Pulmonary artery endothelial cell (primary cell): ENCODE data around the gene SLC9A7. TPM values are rescaled to one million over a fixed set of nuclear protein-coding genes. Genes with fewer than 3 reads are reported as not detected.

Experiments used
- DNase-seq: peaks from one replicate; pipeline ENCODE4 v3.0.0-alpha.2; 2011; ENCODE audit warnings: low read depth, low spot score
- total RNA-seq: library from RNA; depleted of rRNA; stranded (reverse); fragments of >200 nt; gene quantifications from 2 replicates; pipeline ENCODE4 v1.2.3, GENCODE V29; 2014

Gene SLC9A7
- total RNA-seq, 1 donor from 2014 or later, result 35.6 TPM

DNA sequence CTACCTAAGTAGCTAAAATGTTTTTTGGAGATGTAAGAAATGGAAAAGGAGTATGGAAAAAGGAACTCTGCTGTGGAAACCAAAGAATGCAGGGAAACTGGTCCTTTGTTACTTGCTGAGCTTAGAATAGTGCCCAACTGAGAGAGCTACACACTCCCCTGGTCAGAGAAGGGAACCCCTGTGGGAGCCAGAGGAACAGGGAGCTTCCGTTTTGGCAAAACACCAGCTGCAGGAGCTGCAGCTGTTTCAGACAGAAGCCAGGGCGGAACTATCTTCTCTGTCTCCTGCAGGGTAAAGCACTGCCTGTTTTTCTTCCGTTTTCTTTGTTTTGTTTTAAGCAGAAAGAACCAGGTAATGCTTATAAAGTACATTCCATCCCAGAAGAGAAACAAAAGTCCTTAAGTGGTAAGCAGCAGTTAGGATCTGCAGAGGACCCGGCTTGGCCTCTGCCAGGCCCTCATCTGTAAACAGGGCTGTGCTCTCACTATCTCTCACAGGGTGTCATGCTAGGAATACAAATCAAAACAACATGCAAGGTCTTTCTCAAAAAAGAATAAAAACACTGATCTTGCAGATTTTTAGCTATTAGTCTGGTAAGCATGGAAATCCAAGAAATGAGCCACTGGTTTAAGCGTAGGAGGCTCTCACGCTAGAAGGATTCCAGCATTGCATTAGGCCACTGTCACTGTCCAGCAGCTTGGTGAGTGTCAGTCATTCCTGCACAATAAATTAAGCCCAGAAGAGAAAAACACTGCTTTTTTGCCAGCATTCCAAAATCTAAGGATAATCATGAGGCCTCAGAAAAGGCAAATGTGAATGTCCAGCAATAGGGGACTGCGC lies 109.3 kb downstream of the SLC9A7 start:
- no peak for DNase-seq

- no peak for DNase-seq
These were observed 110.3 kb downstream of the SLC9A7 start for GRCh38 chrX:46648660-46649059.

- no peak for DNase-seq
These were observed 111.7 kb downstream of the SLC9A7 start for GRCh38 chrX:46647251-46647650.

- no peak for DNase-seq
These were observed 113.3 kb downstream of the SLC9A7 start for GRCh38 chrX:46645614-46646013.

DNA sequence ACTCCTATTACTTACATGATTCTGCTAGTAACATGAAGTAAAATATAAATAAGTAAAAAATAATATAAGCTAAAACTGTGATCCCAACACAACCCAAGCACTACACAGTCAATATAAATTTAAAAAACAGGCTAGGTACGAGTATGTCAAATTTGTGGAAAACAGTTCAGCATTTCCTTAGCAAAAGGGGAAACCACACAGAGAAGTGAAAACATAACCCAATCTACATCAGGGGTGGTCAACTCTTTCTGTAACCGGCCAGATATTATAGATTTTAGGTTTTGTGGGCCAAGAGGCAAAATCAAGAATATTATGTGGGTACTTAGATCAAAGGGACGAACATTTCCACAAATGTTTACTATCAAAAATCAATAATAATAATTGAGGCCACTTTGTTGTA lies 115.3 kb downstream of the SLC9A7 start:
- DNase-seq, result no peak

GRCh38 chrX:46642145-46642544 lies 116.8 kb downstream of the SLC9A7 start:
- no peak for DNase-seq

DNA sequence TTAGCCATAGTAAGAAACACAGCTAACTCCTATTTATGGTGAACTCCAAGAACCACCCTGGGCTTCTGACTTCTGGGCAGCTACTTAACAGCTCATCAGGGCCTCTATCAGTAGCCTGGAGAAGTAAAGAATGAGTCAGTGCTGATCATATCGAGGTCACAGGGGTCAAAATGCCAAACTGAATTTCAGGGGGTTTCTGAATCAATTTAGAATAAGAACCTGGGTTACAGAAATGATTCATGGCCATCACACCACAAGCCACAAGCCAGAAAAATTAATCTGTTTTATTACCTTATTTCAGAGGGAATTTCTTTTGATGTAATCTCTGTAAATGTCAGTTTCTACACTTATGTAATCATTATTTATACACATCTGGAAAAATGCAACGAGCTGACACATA lies 121.0 kb downstream of the SLC9A7 start:
- no peak for DNase-seq

DNA sequence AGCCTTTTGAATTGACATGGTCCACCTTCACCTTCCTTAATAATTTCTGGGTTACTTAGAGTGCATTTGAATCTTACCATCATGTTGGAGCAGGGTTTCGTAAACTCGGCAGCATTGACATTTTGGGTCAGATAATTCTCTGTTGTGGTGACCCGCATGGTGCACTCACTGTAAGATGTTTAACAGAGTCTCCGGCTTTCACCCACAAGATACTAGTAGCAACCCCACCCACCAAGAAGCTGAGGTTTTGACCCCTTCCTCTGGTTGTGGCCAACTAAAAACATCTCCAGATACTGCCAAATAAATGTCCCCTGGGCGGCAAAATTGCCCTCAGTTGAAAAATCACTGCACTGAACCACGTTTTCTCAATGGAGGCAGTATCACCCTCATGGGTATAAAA lies 122.7 kb downstream of the SLC9A7 start:
- no peak for DNase-seq

- no peak for DNase-seq
These were observed 123.7 kb downstream of the SLC9A7 start for GRCh38 chrX:46635186-46635585.

DNA sequence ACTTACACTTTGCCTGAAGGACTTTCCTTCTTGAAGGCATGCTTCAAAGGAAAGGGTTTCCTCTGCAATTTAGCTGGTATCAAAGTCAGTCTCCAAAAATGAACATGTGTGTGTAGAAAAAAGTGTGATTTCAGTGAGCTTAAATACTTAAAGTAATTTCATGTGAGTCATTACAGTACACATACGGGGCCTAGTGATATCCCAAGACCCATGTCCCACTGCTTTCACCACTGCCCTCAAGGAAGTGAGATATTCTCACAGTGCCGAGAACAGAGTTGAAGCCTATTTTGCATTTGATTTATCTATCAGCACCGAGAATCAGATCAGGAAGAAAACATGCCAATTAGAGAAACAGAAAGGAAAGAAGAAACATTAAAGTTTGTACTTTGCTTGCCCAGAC lies 124.3 kb downstream of the SLC9A7 start:
- DNase-seq, result no peak

DNA sequence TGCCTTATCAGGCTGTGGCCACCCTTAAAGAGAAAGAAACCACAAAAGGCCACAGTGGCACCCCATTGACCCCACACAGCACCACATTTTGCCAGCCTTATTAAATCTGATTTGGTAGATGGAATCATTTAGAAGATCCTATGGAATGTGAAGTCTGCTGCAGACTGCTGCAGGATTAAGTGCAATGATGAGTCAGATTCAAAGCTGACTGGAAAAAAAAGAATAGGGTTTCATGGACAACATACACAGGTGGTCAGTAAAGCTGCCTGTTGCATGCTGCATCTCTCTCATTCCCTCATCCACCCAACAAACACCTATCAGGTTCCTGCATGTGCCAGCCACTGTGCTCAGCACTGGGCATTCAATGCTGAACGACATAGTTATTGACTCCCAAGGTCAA lies 128.8 kb downstream of the SLC9A7 start:
- DNase-seq, result no peak

DNA sequence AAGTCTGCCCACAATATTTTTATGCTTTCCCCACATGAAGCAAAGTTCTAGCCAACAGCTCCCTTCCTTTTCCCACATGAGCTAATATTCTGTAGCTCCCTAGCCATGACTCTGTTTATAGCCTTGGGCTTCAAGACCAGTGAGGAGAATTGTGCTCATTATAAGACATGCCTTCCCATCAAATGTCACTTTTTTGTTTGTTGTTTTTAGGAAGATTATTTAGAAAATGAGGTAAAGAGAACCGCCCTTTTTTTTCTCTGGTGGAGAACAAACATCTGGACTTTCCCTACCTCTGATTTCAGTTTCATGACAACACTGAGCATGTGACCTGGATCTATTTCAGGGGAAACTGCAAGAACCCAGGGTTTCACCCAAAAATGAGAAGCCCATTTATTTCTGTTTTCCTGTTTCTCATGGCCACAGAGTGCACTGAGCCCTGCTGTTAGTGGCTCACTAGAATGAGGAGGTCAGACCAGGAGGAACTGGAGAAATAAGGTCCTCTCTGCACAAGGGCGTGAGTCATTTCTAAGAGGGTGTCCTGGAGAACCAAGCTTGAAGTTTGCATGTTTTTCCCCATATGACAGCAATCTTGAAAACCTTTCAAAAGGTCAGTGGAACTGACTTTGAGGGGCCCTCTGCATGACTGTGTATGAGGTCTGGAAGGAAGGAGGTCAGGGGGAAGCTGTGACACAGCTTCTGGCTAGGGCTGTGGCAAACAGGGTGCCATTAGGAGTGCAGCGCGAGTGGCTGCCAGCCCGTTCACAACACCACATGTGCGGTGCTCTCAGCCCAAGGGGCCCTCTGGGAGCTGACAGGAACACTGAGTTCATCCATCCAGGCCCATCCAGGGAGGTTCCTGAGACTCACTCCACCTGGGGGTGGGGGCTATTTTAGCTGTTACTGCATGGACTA lies 130.2 kb downstream of the SLC9A7 start:
- DNase-seq, result no peak

DNA sequence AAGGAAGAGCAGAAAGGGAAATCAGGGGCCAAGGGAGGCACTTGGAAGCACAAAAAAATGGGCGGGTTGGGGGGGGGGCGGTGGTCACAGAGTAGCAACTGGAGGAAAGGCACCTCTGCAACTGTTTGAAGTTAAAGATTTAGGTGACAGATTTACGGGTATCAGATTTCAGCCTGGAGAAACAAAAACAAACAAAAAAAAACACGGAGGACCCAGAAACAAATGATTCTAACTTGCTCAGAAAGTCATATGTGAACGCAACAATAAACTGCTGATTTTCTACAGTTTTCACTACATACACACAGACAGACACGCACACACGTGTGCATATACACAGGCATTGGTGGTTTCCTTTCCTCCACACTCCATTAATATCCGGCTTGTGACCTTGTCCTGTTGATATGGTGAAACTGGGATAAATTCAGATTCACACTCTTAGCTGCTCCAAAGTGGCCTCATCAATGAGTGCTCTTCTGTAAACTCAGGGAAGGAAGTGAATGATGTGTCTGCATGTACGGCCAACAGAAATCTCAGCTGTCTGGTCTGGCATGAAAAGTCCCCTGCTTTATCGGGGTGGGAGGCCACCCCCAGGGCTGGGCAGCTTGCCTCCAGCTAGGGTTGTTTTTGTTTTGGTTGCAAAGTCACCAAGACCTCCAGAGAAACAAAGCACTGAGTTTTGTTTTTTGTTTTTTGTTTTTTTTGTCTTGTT lies 131.1 kb downstream of the SLC9A7 start:
- peak; percentile 22 for DNase-seq

- no peak for DNase-seq
These were observed 131.9 kb downstream of the SLC9A7 start for GRCh38 chrX:46627062-46627461.

DNA sequence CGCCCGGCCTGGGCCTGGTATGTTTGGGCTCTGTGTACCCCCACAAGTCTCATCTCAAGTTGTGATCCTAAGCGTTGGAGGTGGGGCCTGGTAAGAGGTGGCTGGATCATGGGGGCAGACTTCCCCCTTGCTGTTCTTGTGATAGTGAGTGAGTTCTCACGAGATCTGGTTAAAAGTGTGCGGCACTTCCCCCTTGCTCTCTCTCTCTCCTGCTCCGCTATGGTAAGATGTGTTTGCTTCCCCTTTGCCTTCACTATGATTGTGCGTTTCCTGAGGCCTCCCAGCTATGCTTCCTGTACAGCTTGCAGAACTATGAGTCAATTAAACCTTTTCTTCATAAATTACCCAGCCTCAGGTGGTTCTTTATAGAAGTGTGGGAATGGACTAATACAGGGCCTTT lies 132.4 kb downstream of the SLC9A7 start:
- DNase-seq, result peak; percentile 80

- DNase-seq, result no peak
These were observed 134.7 kb downstream of the SLC9A7 start for GRCh38 chrX:46624090-46624786.

GRCh38 chrX:46621572-46621971 lies 137.3 kb downstream of the SLC9A7 start:
- no peak for DNase-seq

DNA sequence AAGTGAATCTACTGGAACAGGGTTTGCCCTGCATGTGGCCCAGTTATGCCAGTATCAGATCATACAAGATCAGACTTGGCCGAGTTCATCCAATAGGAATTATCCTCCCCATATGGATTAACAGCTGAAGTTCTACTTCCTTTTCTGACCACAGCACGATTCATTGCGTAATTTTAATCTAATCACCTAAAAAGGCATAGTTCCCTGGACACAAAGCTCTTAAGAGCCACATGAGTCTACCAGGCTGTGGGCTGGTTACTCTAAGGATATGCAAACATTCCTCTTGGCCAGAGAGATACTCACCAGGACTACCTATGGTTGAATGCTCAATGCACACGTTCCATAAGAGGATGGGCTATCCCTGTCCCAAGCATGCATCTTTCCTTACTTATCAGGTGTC lies 138.4 kb downstream of the SLC9A7 start:
- DNase-seq, result no peak

DNA sequence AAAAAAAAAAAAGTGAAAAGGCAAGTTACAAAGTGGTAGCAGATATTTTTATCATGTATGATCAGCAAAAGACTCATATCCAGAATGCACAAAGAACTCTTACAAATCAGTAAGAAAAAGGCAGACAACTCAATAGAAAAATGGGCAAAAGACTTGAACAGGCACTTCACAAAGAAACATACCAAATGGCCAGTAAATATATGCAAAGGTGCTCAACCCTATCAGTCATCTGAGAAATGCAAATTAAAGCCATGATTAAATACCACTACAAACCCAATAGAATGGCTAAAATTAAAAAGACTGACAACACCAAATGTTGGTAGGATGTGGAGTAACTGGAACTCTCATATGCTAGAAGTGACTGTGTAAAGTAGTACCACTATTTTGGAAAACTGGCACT lies 140.0 kb downstream of the SLC9A7 start:
- DNase-seq, result no peak

DNA sequence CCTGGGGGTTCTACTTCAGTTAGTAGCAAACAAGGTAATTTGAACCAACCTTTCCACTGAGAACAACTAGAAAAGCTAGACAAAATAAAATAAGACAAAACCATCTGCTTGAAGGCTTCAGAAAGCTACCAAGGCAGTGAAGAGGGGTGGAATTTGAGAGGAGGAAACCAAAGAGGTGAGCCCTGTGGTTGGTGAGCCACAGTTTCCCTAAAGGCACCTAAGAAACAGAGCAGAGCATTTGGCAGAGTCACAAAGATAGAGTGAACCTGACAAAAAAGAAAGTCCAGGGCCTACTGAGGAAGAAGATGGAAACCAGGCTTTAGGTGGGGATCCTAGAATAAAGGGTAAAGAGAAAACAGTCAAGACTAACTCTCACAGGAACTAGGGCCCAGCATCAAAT lies 141.0 kb downstream of the SLC9A7 start:
- DNase-seq, result no peak

GRCh38 chrX:46611658-46612362 lies 147.1 kb downstream of the SLC9A7 start:
- no peak for DNase-seq
